Measurements from ENCODE around the gene PRKCZ.

PRKCZ gene

DNA sequence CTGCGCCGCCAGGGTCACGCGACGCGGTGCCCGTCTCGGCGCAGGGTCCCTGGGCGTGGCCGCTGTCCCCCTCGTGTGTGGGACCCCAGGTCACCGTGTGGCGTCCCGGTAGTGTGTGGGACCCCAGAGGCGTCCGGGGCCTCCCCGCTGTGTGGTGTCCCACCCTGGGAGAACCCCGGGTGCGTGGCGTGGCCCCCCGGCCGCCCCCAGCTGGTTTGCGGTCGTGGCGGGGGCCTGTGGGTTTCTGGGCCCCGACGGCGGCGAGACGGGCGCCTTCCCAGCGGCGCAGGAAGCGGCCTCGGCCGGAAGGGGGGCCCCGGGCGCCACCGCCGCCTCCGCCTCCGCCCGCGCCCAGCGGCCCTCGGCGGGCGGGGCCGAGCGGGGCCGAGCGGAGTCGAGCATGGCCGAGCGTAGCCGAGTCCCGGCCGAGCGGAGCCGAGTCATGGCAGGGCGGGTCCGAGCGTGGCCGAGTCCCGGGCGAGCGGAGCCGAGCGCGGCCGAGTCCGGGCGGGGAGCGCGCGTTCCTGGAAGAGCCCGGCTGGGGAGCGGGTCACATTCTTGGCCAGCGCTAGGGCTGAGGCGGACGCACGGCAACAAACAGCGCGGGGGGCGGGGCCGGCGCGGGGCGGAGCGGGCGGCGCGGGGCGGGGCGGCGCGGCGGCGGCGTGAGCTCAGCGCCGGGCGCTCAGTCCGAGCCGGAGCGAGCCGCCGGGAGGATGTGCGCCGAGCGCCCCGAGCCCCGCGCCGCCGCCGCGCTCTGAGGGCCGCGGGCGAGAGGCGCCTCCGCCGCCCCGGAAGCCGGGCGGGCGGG is 177.3 kb downstream of the PRKCZ start:
- H3K9ac ChIP-seq (ENCODE audit: low read length), result peak overlapping the region; percentile 97
- peak overlapping the region; percentile 92 for H3K4me2 ChIP-seq (ENCODE audit: low read length)
- no peaks in the 10 kb centered on the region for H3K9me3 ChIP-seq (ENCODE audit: insufficient read depth, low read length)
- peaks cover 37% of the 10 kb centered on the region for H4K20me1 ChIP-seq (ENCODE audit: insufficient read depth, low read length)
- H2AFZ ChIP-seq (ENCODE audit: low read depth, low read length), result no peak overlapping the region; the same call in 1 of the 2 replicates
- peaks cover 9% of the 10 kb centered on the region for H3K36me3 ChIP-seq (replicated peaks; ENCODE audit: low read depth, low read length)
- H3K27me3 ChIP-seq (ENCODE audit: low read depth, low read length), result 0 out of 2 replicates have a peak, but pooled peaks cover 3% of the 10 kb centered on the region
- TF ChIP-seq CTCF (IDR thresholded peaks at IDR 0.05; ENCODE audit: low read depth, low read length) (no peak), EZH2phosphoT487 (IDR thresholded peaks at IDR 0.05; ENCODE audit: low read depth) (no peak)
- peaks cover 39% of the 10 kb centered on the region for H3K79me2 ChIP-seq (ENCODE audit: low read length)
- peaks cover 32% of the 10 kb centered on the region for H3K4me1 ChIP-seq (ENCODE audit: low read length)
- peak overlapping the region; percentile 95 for H3K4me3 ChIP-seq (ENCODE audit: low read length)
- peak overlapping the region; percentile 64 for H3K27ac ChIP-seq (ENCODE audit: low read length)

GRCh38 chr1:2228157-2228594 is 178.0 kb downstream of the PRKCZ start, which contains the start of gene SKI:
Gene SKI (plus strand): TSS chr1:2228319. CDS start chr1:2228767, 448 bp downstream.
- peaks cover 45% of the 10 kb centered on the region for H3K79me2 ChIP-seq (ENCODE audit: low read length)
- peak within 1 kb of the TSS; percentile 95 for H3K4me3 ChIP-seq (ENCODE audit: low read length)
- H3K27ac ChIP-seq (ENCODE audit: low read length), result peak within 1 kb of the TSS; percentile 64
- H3K4me1 ChIP-seq (ENCODE audit: low read length), result peaks cover 32% of the 10 kb centered on the region
- peak within 1 kb of the TSS; percentile 98 for H3K4me2 ChIP-seq (ENCODE audit: low read length)
- H3K9me3 ChIP-seq (ENCODE audit: insufficient read depth, low read length), result no peaks in the 10 kb centered on the region
- peak within 1 kb of the TSS; percentile 97 for H3K9ac ChIP-seq (ENCODE audit: low read length)
- 0 out of 2 replicates have a peak, but pooled peaks cover 3% of the 10 kb centered on the region for H3K27me3 ChIP-seq (ENCODE audit: low read depth, low read length)
- H3K36me3 ChIP-seq (replicated peaks; ENCODE audit: low read depth, low read length), result peaks cover 9% of the 10 kb centered on the region
- TF ChIP-seq CTCF (IDR thresholded peaks at IDR 0.05; ENCODE audit: low read depth, low read length) (no peak), EZH2phosphoT487 (IDR thresholded peaks at IDR 0.05; ENCODE audit: low read depth) (no peak)
- H4K20me1 ChIP-seq (ENCODE audit: insufficient read depth, low read length), result peaks cover 43% of the 10 kb centered on the region
- H2AFZ ChIP-seq (ENCODE audit: low read depth, low read length), result no peak within 1 kb of the TSS; the same call in 1 of the 2 replicates

DNA sequence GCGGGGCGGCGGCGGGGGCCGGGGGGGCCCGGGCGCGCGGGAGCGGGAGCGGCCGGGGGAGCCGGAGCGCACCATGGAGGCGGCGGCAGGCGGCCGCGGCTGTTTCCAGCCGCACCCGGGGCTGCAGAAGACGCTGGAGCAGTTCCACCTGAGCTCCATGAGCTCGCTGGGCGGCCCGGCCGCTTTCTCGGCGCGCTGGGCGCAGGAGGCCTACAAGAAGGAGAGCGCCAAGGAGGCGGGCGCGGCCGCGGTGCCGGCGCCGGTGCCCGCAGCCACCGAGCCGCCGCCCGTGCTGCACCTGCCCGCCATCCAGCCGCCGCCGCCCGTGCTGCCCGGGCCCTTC is 178.5 kb downstream of the PRKCZ start:
- peak overlapping the region; percentile 50 for H3K9ac ChIP-seq (ENCODE audit: low read length)

More for the DNA sequence above, 178.5 kb downstream of the PRKCZ start:
- H3K79me2 ChIP-seq (ENCODE audit: low read length), result peaks cover 50% of the 10 kb centered on the region
- H3K9me3 ChIP-seq (ENCODE audit: insufficient read depth, low read length), result no peaks in the 10 kb centered on the region
- peaks cover 9% of the 10 kb centered on the region for H3K36me3 ChIP-seq (replicated peaks; ENCODE audit: low read depth, low read length)
- H3K27ac ChIP-seq (ENCODE audit: low read length), result no peak overlapping the region
- H3K4me3 ChIP-seq (ENCODE audit: low read length), result peak overlapping the region; percentile 90
- H4K20me1 ChIP-seq (ENCODE audit: insufficient read depth, low read length), result peaks cover 48% of the 10 kb centered on the region
- H2AFZ ChIP-seq (ENCODE audit: low read depth, low read length), result no peak overlapping the region
- TF ChIP-seq CTCF (IDR thresholded peaks at IDR 0.05; ENCODE audit: low read depth, low read length) (no peak), EZH2phosphoT487 (IDR thresholded peaks at IDR 0.05; ENCODE audit: low read depth) (no peak)
- peaks cover 32% of the 10 kb centered on the region for H3K4me1 ChIP-seq (ENCODE audit: low read length)
- H3K27me3 ChIP-seq (ENCODE audit: low read depth, low read length), result 0 out of 2 replicates have a peak, but pooled peaks cover 3% of the 10 kb centered on the region
- peak overlapping the region; percentile 98 for H3K4me2 ChIP-seq (ENCODE audit: low read length)

Measured in OCI-LY3 (cell line).